ENCODE measurements around the gene GRB10.

The GRB10 gene

GRCh38 chr7:50782375-50783208 lies at the start of gene GRB10:
Gene GRB10 (minus strand): TSS chr7:50782896. CDS start chr7:50732322, 50,574 bp downstream.
- 0 out of 2 replicates have a peak, but pooled peaks have one; percentile 4 for TF ChIP-seq CTCF (IDR thresholded peaks at IDR 0.05; ENCODE audit: low read depth, low read length)
- H3K4me3 ChIP-seq (ENCODE audit: low read depth, low read length), result peak within 1 kb of the TSS; percentile 57

GRCh38 chr7:50828801-50829200 lies 46.1 kb upstream of the GRB10 start:
- TF ChIP-seq CTCF (IDR thresholded peaks at IDR 0.05; ENCODE audit: low read depth, low read length), result no peak
- no peak overlapping the region for H3K4me3 ChIP-seq (ENCODE audit: low read depth, low read length)

- no peak overlapping the region for H3K4me3 ChIP-seq (ENCODE audit: low read depth, low read length)
- no peak for TF ChIP-seq CTCF (IDR thresholded peaks at IDR 0.05; ENCODE audit: low read depth, low read length)
Measured at GRCh38 chr7:50828116-50828515, 45.4 kb upstream of the GRB10 start.

- no peak overlapping the region for H3K4me3 ChIP-seq (ENCODE audit: low read depth, low read length)
- TF ChIP-seq CTCF (IDR thresholded peaks at IDR 0.05; ENCODE audit: low read depth, low read length), result no peak
Measured at GRCh38 chr7:50827281-50827680, 44.6 kb upstream of the GRB10 start.

- TF ChIP-seq CTCF (IDR thresholded peaks at IDR 0.05; ENCODE audit: low read depth, low read length), result no peak
- no peak overlapping the region for H3K4me3 ChIP-seq (ENCODE audit: low read depth, low read length)
Measured at GRCh38 chr7:50826371-50827172, 43.9 kb upstream of the GRB10 start.

GRCh38 chr7:50825465-50825864 lies 42.8 kb upstream of the GRB10 start:
- no peak for TF ChIP-seq CTCF (IDR thresholded peaks at IDR 0.05; ENCODE audit: low read depth, low read length)
- H3K4me3 ChIP-seq (ENCODE audit: low read depth, low read length), result no peak overlapping the region

GRCh38 chr7:50824882-50825281 lies 42.2 kb upstream of the GRB10 start:
- TF ChIP-seq CTCF (IDR thresholded peaks at IDR 0.05; ENCODE audit: low read depth, low read length), result no peak

More at GRCh38 chr7:50824882-50825281, 42.2 kb upstream of the GRB10 start:
- no peak overlapping the region for H3K4me3 ChIP-seq (ENCODE audit: low read depth, low read length)

All from WI38 (cell line).